HG03460 (cell line): ENCODE measurements around the gene RPRD1B.
"Not testable (repeated sequence)": the region's sequence is repeated elsewhere in the genome, so short reads cannot be mapped to it uniquely, and the experiment has no call there.

Experiments used
- ATAC-seq: cut with Tn5 transposase; IDR thresholded peaks from one replicate; pipeline ENCODE4 v1.9.1; 2021; ENCODE audit not compliant: unreplicated experiment

Gene RPRD1B

GRCh38 chr20:38095017-38095686 is 61.6 kb downstream of the RPRD1B start:
- ATAC-seq, result no peak

DNA sequence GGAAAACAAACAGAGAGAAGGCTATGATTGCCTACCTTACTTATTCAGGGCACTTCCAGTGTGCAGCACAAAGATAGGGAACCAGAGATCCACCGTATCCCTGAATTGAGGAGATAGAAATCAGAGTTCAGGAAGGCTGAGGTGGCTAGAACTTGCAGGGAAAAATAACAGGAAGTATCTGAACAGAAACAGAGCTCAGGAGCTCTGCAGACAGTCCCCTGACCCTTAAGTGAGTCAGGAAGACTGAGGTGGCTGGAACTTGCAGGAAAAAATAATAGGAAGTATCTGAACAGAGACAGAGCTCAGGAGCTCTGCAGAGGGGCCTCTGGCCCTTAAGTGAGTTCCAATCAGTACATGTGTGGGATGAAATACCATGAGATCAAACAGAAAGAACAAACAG is 65.4 kb downstream of the RPRD1B start:
- no peak for ATAC-seq

GRCh38 chr20:38102206-38102605 is 68.7 kb downstream of the RPRD1B start:
- ATAC-seq, result not testable (repeated sequence)

DNA sequence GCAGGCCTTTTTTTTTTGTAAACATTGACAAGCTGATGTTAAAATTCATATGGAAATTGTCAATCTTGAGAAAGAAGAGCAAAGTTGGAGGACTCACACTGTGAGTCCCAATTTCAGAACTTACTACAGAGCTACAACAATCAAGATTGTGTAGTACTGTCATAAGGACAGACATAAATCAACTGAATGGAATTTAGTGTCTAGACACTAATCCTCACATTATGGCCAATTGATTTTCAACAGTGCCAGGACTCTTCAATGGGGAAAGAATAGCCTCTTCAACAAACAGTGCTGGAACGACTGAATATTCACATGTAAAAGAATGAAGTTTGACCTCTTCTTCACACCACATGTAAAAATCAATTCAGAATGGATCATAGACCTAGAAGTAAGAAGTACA is 70.7 kb downstream of the RPRD1B start:
- ATAC-seq, result no peak

GRCh38 chr20:38106461-38106860 is 72.9 kb downstream of the RPRD1B start:
- no peak for ATAC-seq

DNA sequence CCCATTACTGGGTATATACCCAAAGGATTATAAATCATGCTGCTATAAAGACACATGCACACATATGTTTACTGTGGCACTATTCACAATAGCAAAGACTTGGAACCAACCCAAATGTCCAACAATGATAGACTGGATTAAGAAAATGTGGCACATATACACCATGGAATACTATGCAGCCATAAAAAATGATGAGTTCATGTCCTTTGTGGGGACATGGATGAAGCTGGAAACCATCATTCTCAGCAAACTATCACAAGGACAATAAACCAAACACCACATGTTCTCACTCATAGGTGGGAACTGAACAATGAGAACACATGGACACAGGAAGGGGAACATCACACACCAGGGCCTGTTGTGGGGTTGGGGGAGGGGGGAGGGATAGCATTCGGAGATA is 73.8 kb downstream of the RPRD1B start:
- not testable (repeated sequence) for ATAC-seq

- not testable (repeated sequence) for ATAC-seq
Measured at GRCh38 chr20:38107916-38108315, 74.4 kb downstream of the RPRD1B start.

DNA sequence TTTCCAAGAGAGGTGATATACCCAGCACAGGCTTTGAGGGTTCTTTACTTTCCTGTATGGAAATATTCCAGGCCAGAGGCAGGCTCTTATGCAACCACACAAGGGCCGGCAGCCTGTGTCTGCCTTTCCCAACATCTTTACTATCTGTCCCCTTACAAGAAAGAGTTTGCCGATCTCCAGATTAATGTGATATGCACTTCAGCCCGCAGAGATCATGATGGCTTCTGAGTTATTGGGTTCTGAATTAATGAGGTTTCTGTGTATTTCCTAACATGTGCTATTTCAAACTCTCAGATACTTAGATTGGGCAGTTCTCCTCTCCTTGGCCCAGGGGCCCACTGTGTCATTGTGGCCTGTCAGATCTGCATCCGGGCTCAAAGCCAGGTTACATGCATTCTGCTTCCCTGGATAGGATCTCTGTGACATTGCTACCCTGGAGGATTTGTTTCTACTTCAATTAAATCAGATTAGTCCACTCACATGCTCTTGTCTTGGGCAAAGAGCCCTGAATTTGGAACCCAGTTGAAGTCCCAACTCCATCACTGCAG is 75.0 kb downstream of the RPRD1B start:
- ATAC-seq, result no peak

DNA sequence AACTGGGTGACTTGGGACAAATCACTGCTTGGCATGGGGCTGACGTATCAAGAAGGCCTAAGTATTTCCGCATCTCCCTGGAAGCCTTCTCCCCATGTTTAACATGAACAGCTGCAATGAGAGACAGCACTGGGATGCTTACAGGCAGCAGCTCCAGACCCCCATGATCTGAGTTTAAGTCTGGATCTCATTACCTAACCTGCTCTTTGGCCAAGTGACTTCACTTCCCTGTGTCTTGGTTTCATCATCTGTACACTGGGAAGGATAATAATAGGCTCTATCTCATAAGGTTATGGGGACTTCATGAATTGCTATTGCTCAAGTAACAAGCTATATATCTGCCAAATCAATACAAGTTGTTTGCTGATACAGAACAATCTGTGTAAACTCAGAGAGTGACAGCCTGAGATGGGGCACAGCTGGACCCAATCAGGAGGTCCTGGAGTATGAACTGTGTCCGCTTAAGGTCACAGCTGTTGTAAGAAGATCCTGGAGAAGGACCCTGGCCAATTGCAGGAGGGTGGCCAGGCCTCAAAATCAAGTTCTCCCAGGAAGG is 75.5 kb downstream of the RPRD1B start:
- ATAC-seq, result no peak

GRCh38 chr20:38109591-38110524 is 76.3 kb downstream of the RPRD1B start:
- no peak for ATAC-seq

DNA sequence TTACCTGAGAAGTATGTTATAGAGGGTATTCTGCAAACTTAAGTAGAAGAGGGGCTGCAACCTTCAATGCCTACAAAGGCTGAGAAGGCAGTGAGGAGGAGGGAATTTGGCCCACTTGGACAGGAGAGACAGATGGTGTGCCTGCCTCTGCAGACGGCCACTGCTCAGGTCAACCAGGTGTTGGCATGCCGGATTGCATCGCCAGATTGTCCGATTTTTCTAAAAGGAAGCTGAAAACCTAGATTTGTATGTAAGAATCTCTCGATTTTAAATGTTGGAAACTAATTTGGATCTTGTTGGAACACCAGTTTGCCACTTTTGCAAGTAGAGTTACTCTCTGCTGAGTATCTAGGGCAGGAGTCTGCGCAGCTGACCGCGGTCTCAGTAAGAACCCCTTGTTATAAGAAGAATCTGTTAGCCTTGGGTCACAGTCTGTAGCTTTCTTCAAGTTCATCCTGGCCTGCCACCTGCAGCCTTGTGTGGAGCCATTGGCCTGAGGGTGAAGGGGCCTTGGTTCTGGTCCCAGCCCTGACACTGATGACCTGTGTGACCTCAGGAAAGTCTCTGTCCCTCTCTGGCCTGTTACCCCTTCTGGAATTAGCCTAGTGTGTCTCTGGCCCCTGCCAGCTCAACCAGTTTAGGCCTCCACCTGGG is 77.1 kb downstream of the RPRD1B start:
- ATAC-seq, result no peak

DNA sequence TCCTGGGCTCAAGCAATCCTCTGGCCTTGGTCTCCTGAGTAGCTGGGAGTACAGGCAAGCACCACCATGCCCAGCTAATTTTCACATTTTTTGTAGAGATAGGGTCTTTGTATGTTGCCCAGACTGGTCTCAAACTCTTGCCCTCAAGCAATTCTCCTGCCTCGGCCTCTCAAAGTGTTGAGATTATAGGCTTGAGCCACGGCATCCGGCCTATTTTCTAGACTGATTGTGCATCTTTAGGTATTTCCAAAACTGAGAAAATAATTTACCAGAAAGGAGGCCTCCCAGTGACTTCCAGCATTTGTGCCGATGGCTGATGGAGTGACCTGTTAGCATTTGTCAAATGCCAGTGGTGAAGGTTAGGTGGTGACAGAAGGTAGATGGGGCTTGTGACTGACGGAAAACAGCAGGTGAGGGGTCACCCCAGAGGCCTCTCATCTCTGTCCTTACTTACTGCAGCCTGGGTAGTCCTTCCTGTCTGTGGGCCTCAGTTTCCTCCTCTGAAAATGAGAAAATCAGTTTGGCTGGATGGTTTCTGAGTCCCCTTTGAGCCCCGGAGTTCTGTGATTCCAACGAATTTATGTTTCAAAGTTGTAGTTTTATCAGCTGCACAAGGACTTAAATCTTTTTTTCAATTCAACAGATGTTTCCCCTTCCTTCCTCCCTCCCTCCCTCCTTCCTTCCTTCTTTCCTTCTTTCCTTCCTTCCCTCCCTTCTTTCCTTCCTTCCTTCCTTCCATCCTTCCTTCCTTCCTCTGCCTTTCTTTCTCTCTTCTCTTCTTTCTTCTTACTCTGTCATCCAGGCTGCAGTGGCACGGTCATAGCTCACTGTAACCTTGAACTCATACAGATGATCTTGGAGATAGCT is 78.1 kb downstream of the RPRD1B start:
- no peak for ATAC-seq

GRCh38 chr20:38112261-38112929 is 78.8 kb downstream of the RPRD1B start:
- ATAC-seq, result no peak

GRCh38 chr20:38112930-38113294 is 79.4 kb downstream of the RPRD1B start:
- no peak for ATAC-seq

GRCh38 chr20:38113401-38114325 is 80.1 kb downstream of the RPRD1B start:
- no peak for ATAC-seq

DNA sequence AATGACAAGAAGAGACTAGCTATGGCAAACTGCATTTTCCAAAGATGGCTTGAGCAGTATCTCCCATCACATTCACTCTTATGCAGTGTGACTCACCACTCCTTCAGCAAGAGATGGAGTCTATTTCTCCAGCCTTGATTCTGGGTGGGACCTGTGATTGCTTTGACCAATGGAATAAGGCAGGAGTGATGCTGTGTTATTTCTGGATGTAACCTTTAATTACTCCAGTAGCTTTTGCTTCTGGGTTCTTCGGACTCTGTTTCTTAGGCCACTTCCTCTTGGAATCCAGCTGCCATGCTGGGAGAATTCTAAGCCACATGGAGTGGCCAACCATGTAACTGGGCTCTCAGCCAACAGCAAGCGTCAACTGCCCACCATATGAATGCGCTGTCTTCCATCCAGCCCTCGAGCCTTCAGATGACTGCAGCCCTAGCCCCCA is 80.8 kb downstream of the RPRD1B start:
- ATAC-seq, result no peak

DNA sequence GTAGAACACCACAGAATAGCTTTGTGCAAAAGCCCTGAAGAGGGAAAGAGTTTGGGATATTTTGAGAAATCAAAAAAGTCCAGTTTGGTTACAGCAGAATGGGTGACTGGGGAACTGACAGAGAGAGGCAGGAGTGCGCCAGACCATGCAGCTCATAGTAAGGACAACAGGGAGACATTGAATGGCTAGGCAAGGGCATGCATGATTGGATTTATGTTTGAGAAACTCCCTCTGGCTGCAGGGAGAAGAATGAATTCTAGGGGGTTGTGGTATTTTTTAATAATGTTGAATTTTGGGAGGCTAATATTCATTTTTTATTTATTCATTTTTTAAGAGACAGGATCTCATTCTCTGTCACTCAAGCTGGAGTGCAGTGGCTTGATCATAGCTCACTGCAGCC is 81.7 kb downstream of the RPRD1B start:
- ATAC-seq, result no peak

DNA sequence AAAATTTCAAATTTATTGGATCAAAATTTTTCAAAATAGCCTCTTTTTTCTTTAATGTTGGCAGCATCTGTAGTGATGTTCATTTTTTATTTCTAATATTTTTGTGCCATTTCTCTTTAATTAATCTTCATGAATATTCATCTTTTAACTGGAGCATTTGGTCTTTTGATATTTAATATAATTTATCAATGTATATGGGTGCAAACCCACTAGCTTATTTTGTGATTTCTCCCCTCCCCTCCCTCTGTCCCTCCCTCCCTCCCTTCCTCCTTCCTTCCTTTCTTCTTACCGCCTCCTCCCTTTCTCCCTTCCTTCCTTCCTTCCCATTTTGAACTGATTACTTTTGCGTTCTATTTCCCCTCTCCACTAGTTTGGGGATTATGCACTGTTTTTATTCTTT is 82.3 kb downstream of the RPRD1B start:
- ATAC-seq, result no peak
